DMS79 treated with DMSO at 0.1 percent for 48 hours (cell line): ENCODE data around the gene ZCCHC24.

Source experiments
- DNase-seq: peaks from one replicate; lab custom pipeline; 2025; lab: John Stamatoyannopoulos, UW

ZCCHC24 gene

GRCh38 chr10:79445161-79445976 is at the start of gene ZCCHC24:
Gene ZCCHC24 (minus strand): TSS chr10:79445624. CDS start chr10:79445440, 184 bp downstream.
- peak; percentile 32 for DNase-seq

GRCh38 chr10:79493806-79494205 is 48.4 kb upstream of the ZCCHC24 start:
- no peak for DNase-seq

GRCh38 chr10:79492839-79493238 is 47.4 kb upstream of the ZCCHC24 start:
- no peak for DNase-seq

- no peak for DNase-seq
Measured at GRCh38 chr10:79492256-79492655, 46.8 kb upstream of the ZCCHC24 start.

- DNase-seq: no peak
Measured at GRCh38 chr10:79491143-79491835, 45.9 kb upstream of the ZCCHC24 start.

GRCh38 chr10:79490400-79491142 is 45.1 kb upstream of the ZCCHC24 start:
- peak; percentile 13 for DNase-seq

- DNase-seq: no peak
Measured at GRCh38 chr10:79488870-79489269, 43.4 kb upstream of the ZCCHC24 start.

- DNase-seq: no peak
Measured at GRCh38 chr10:79488336-79488735, 42.9 kb upstream of the ZCCHC24 start.

GRCh38 chr10:79487296-79488194 is 42.1 kb upstream of the ZCCHC24 start:
- no peak for DNase-seq

GRCh38 chr10:79484476-79484875 is 39.1 kb upstream of the ZCCHC24 start:
- no peak for DNase-seq

GRCh38 chr10:79483948-79484347 is 38.5 kb upstream of the ZCCHC24 start:
- DNase-seq: no peak

- no peak for DNase-seq
Measured at GRCh38 chr10:79483299-79483698, 37.9 kb upstream of the ZCCHC24 start.

GRCh38 chr10:79482741-79483140 is 37.3 kb upstream of the ZCCHC24 start:
- no peak for DNase-seq

GRCh38 chr10:79482304-79482703 is 36.9 kb upstream of the ZCCHC24 start:
- no peak for DNase-seq

GRCh38 chr10:79479283-79479909 is 34.0 kb upstream of the ZCCHC24 start:
- no peak for DNase-seq

GRCh38 chr10:79477456-79477855 is 32.0 kb upstream of the ZCCHC24 start:
- no peak for DNase-seq

GRCh38 chr10:79476645-79477044 is 31.2 kb upstream of the ZCCHC24 start:
- DNase-seq: no peak

- no peak for DNase-seq
Measured at GRCh38 chr10:79475877-79476276, 30.5 kb upstream of the ZCCHC24 start.

- no peak for DNase-seq
Measured at GRCh38 chr10:79475119-79475653, 29.8 kb upstream of the ZCCHC24 start.

GRCh38 chr10:79473496-79474095 is 28.2 kb upstream of the ZCCHC24 start:
- no peak for DNase-seq
